Measurements from ENCODE around the gene GCN1. TPM values are rescaled to one million over a fixed set of nuclear protein-coding genes. Genes with fewer than 3 reads are reported as not detected.

The GCN1 gene
- total RNA-seq, 2 experiments from 2014 or later = 217 to 343 TPM

DNA sequence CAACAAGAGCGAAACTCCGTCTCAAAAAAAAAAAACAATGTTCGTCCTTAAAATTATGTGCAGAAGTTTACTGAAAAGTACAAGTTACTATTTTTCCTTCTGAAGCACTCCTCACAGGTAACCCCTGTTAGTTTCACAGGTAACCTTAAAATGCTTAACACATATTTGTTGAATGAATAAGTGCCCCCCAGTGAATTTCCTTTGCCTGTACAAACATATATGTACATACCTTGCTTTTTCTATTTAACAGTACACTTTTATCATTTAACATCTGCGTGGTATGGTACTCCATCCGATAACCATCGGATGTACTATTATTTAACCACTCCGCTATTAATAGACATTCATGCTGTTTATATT lies 76.6 kb downstream of the GCN1 start:
- no peaks in the 10 kb centered on the region for H3K9me2 ChIP-seq (ENCODE audit: insufficient read depth, low read length)
- peaks cover 39% of the 10 kb centered on the region for H3K36me3 ChIP-seq (ENCODE audit: insufficient read depth, low read length)
- TSS peak; percentile 86 for BruUV-seq (replicated peaks)
- peaks cover 68% of the 10 kb centered on the region for H3K79me2 ChIP-seq (ENCODE audit: insufficient read depth, low read depth, low read length)
- no peak overlapping the region for H2AFZ ChIP-seq (ENCODE audit: low read length)
- peak overlapping the region; percentile 80 for H3K4me2 ChIP-seq (ENCODE audit: low read length)
- TF ChIP-seq EZH2phosphoT487 (IDR thresholded peaks at IDR 0.05; ENCODE audit: borderline replicate concordance, low read depth, low read length) = no peak
- TF ChIP-seq, protein P1, sequence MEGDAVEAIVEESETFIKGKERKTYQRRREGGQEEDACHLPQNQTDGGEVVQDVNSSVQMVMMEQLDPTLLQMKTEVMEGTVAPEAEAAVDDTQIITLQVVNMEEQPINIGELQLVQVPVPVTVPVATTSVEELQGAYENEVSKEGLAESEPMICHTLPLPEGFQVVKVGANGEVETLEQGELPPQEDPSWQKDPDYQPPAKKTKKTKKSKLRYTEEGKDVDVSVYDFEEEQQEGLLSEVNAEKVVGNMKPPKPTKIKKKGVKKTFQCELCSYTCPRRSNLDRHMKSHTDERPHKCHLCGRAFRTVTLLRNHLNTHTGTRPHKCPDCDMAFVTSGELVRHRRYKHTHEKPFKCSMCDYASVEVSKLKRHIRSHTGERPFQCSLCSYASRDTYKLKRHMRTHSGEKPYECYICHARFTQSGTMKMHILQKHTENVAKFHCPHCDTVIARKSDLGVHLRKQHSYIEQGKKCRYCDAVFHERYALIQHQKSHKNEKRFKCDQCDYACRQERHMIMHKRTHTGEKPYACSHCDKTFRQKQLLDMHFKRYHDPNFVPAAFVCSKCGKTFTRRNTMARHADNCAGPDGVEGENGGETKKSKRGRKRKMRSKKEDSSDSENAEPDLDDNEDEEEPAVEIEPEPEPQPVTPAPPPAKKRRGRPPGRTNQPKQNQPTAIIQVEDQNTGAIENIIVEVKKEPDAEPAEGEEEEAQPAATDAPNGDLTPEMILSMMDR (conservative IDR thresholded peaks at IDR 0.05; ENCODE audit: low read length) = no peak
- intact Hi-C loops (cut with micrococcal nuclease; ENCODE audit: unreplicated experiment) = loop anchor here (2.0 kb wide), 2 partner anchors 31 to 49 kb away; no protein-coding TSS in a partner anchor
- H3K4me1 ChIP-seq (ENCODE audit: insufficient read depth, low read length, poor library complexity, severe bottlenecking) = peaks cover 62% of the 10 kb centered on the region
- H4K20me1 ChIP-seq (ENCODE audit: insufficient read depth, low read length) = peaks cover 14% of the 10 kb centered on the region
- DNase-seq (ENCODE audit: low spot score) = no peak
- ChIA-PET POLR2A (interaction anchor here (0.8 to 8.4 kb wide), 5 partner anchors 15 to 83 kb away, joined by 3 to 86 read pairs (median 5); partner anchors contain the start of gene RPLP0), CTCF (ENCODE audit: unreplicated experiment) (interaction anchor here (0.7 to 1.0 kb wide), 3 partner anchors 9 to 111 kb away, joined by 3 to 7 read pairs (median 3); partner anchors contain the start of gene RPLP0)
- H3K4me3 ChIP-seq (ENCODE audit: low read depth, low read length, poor library complexity, severe bottlenecking) = peak overlapping the region; percentile 90
- H3K27ac ChIP-seq (ENCODE audit: low read depth, low read length, poor library complexity, severe bottlenecking) = peak overlapping the region; percentile 77
- H3K9me3 ChIP-seq (ENCODE audit: low read length) = no peaks in the 10 kb centered on the region

DNA sequence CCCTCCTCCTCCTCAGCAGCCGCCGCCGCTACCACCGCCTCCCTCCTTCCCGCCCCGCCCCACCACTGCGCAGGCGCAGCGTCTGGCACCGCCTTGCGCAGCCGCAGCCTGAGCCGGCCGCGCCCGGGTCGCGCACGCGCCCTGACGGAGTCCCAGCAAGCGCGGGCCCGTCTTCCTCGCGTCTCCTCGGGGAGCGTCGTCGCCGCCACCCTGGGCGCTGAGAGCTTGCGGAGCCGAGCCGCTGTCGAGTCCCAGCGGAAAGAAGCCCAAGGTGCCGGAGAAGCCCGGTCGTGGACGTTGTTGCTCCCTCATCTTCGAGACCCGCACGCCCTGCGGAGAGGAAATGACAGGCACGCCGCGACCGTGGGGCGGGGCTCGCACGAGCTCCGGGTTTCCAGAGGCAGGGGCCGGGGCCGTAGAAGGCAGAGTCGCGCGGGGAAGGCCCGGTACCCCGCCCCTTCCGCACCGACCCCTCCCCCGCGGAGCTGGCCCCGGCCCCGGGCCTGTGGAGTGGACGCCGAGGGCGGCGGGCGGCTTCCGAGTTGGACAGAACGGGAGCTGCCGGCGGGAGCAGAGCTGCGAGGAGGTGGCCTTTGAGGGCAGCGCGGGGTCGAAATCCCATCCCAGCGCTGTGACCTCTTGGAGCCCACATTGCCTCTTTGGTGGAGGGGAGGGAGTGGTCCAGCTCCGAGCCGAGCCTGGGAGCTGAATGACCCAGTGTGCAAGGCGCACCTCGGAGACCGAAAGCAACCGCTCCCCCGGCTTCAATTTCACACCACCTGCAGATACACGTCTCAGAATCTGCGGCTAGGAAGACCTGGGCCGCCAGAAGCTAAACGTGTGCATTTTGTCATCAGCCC lies 77.5 kb downstream of the GCN1 start:
- Histone ChIP-seq H3K4me2 (ENCODE audit: low read length) (peak overlapping the region; percentile 80), H3K4me3 (ENCODE audit: low read depth, low read length, poor library complexity, severe bottlenecking) (peak overlapping the region; percentile 90), H2AFZ (ENCODE audit: low read length) (no peak overlapping the region; the same call in 1 of the 2 replicates), H3K79me2 (ENCODE audit: insufficient read depth, low read depth, low read length) (peaks cover 76% of the 10 kb centered on the region), H3K36me3 (ENCODE audit: insufficient read depth, low read length) (peaks cover 48% of the 10 kb centered on the region), H4K20me1 (ENCODE audit: insufficient read depth, low read length) (peaks cover 14% of the 10 kb centered on the region), H3K27ac (ENCODE audit: low read depth, low read length, poor library complexity, severe bottlenecking) (peak overlapping the region; percentile 77), H3K9me3 (ENCODE audit: low read length) (no peaks in the 10 kb centered on the region), H3K4me1 (ENCODE audit: insufficient read depth, low read length, poor library complexity, severe bottlenecking) (peaks cover 56% of the 10 kb centered on the region), H3K9me2 (ENCODE audit: insufficient read depth, low read length) (no peaks in the 10 kb centered on the region)
- BruUV-seq (replicated peaks) = no TSS peak
- DNase-seq (ENCODE audit: low spot score) = peak; percentile 93
- ChIA-PET CTCF (ENCODE audit: unreplicated experiment) (interaction anchor here (0.6 kb wide), 1 partner anchor 43 kb away, joined by 3 read pairs; no protein-coding TSS in a partner anchor), POLR2A (interaction anchor here (0.5 to 8.4 kb wide), 7 partner anchors 16 to 281 kb away, joined by 3 to 86 read pairs (median 5); partner anchors contain the start of gene RPLP0)
- TF ChIP-seq, protein P1 (conservative IDR thresholded peaks at IDR 0.05; ENCODE audit: low read length) = no peak
- TF ChIP-seq EZH2phosphoT487 (IDR thresholded peaks at IDR 0.05; ENCODE audit: borderline replicate concordance, low read depth, low read length) = no peak
- intact Hi-C loops (cut with micrococcal nuclease; ENCODE audit: unreplicated experiment) = loop anchor here (2.0 kb wide), 1 partner anchor 30 kb away; no protein-coding TSS in a partner anchor

Measured in OCI-LY7 (cell line).